ENCODE measurements around the gene BLOC1S3. TPM values are rescaled to one million over a fixed set of nuclear protein-coding genes. Genes with fewer than 3 reads are reported as not detected.
A peak's percentile ranks its signal among the peaks of the same experiment; 100 is the strongest.

Gene BLOC1S3
- total and polyA plus RNA-seq, 2 of the 13 experiments (the other 11 are each of a cell fraction or from before 2014, with no cell fraction given) = 4.3 to 4.8 TPM

DNA sequence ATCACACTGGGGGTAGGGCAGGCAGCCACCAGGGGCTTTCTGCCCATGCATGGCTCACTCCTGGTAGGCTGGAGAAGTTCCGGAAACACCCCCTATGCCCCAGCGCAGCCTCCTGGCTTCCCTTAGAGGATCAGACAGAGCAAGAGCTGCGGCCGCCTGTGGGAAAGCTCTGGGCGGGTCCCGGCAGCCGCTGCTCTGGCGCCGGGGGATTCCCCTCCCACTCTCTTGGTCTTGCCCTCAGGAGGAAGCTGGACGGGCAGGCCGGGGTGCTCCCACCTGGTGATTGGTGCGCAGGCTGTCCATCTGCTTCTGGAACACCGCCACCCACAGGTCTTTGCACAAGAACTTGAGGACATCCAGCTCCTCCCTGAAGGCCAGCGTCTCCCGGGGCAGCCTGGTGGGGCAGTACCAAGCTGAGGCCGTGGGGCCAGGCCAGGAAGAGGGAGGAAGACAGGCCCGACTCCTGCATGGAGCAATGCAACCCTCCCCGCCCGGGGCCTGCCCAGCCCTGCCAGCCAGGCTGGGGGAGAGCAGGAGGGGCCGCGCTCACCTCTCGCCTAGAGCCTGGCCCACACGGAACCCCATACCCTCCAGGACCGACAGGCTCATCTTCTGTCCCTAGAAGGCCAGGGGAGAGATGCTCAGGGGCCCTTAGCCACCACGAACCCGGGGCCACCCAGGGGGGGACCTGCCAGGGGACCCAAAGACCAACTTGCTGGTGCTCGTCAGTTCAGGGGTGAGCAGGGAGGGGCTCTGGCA is 13.8 kb upstream of the BLOC1S3 start (continued):
- TF ChIP-seq, protein P1, sequence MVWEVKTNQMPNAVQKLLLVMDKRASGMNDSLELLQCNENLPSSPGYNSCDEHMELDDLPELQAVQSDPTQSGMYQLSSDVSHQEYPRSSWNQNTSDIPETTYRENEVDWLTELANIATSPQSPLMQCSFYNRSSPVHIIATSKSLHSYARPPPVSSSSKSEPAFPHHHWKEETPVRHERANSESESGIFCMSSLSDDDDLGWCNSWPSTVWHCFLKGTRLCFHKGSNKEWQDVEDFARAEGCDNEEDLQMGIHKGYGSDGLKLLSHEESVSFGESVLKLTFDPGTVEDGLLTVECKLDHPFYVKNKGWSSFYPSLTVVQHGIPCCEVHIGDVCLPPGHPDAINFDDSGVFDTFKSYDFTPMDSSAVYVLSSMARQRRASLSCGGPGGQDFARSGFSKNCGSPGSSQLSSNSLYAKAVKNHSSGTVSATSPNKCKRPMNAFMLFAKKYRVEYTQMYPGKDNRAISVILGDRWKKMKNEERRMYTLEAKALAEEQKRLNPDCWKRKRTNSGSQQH (CRISPR knock-in tag; IDR thresholded peaks at IDR 0.05; ENCODE audit: low read depth) = no peak
- TF ChIP-seq MAFF (IDR thresholded peaks at IDR 0.05; ENCODE audit: low read depth, low read length) (no peak), BRF2 (CRISPR knock-in tag; IDR thresholded peaks at IDR 0.05) (no peak), HOXA5 (CRISPR knock-in tag; IDR thresholded peaks at IDR 0.05) (no peak), IRF2 (CRISPR knock-in tag; IDR thresholded peaks at IDR 0.05) (no peak), PCBP1 (IDR thresholded peaks at IDR 0.05; ENCODE audit: borderline replicate concordance, low read depth, low read length) (no peak), ZNF879 (CRISPR knock-in tag; IDR thresholded peaks at IDR 0.05) (no peak), ISL2 (CRISPR knock-in tag; IDR thresholded peaks at IDR 0.05) (no peak), ZSCAN25 (CRISPR knock-in tag; IDR thresholded peaks at IDR 0.05) (no peak), CTCF (CRISPR knock-in tag; IDR thresholded peaks at IDR 0.05) (peak; percentile 38), ZNF180 (CRISPR knock-in tag; IDR thresholded peaks at IDR 0.05; ENCODE audit: borderline replicate concordance, low read depth) (no peak), ZNF598 (CRISPR knock-in tag; IDR thresholded peaks at IDR 0.05; ENCODE audit: borderline replicate concordance) (no peak), ZNF382 (CRISPR knock-in tag; IDR thresholded peaks at IDR 0.05; ENCODE audit: borderline replicate concordance) (no peak), REXO4 (CRISPR knock-in tag; IDR thresholded peaks at IDR 0.05; ENCODE audit: borderline replicate concordance) (no peak), KDM1A (CRISPR knock-in tag; IDR thresholded peaks at IDR 0.05) (no peak), ZNF275 (CRISPR knock-in tag; IDR thresholded peaks at IDR 0.05; ENCODE audit: borderline replicate concordance) (no peak)
- TF ChIP-seq, protein P2, sequence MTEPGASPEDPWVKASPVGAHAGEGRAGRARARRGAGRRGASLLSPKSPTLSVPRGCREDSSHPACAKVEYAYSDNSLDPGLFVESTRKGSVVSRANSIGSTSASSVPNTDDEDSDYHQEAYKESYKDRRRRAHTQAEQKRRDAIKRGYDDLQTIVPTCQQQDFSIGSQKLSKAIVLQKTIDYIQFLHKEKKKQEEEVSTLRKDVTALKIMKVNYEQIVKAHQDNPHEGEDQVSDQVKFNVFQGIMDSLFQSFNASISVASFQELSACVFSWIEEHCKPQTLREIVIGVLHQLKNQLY (CRISPR knock-in tag; IDR thresholded peaks at IDR 0.05) = no peak
- TF ChIP-seq, protein P3, sequence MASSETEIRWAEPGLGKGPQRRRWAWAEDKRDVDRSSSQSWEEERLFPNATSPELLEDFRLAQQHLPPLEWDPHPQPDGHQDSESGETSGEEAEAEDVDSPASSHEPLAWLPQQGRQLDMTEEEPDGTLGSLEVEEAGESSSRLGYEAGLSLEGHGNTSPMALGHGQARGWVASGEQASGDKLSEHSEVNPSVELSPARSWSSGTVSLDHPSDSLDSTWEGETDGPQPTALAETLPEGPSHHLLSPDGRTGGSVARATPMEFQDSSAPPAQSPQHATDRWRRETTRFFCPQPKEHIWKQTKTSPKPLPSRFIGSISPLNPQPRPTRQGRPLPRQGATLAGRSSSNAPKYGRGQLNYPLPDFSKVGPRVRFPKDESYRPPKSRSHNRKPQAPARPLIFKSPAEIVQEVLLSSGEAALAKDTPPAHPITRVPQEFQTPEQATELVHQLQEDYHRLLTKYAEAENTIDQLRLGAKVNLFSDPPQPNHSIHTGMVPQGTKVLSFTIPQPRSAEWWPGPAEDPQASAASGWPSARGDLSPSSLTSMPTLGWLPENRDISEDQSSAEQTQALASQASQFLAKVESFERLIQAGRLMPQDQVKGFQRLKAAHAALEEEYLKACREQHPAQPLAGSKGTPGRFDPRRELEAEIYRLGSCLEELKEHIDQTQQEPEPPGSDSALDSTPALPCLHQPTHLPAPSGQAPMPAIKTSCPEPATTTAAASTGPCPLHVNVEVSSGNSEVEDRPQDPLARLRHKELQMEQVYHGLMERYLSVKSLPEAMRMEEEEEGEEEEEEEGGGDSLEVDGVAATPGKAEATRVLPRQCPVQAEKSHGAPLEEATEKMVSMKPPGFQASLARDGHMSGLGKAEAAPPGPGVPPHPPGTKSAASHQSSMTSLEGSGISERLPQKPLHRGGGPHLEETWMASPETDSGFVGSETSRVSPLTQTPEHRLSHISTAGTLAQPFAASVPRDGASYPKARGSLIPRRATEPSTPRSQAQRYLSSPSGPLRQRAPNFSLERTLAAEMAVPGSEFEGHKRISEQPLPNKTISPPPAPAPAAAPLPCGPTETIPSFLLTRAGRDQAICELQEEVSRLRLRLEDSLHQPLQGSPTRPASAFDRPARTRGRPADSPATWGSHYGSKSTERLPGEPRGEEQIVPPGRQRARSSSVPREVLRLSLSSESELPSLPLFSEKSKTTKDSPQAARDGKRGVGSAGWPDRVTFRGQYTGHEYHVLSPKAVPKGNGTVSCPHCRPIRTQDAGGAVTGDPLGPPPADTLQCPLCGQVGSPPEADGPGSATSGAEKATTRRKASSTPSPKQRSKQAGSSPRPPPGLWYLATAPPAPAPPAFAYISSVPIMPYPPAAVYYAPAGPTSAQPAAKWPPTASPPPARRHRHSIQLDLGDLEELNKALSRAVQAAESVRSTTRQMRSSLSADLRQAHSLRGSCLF (CRISPR knock-in tag; IDR thresholded peaks at IDR 0.05; ENCODE audit: borderline replicate concordance) = no peak

Measured in HepG2 (cell line).